ENCODE data around the gene FARS2.
A peak's percentile ranks its signal among the peaks of the same experiment; 100 is the strongest.

FARS2 gene

DNA sequence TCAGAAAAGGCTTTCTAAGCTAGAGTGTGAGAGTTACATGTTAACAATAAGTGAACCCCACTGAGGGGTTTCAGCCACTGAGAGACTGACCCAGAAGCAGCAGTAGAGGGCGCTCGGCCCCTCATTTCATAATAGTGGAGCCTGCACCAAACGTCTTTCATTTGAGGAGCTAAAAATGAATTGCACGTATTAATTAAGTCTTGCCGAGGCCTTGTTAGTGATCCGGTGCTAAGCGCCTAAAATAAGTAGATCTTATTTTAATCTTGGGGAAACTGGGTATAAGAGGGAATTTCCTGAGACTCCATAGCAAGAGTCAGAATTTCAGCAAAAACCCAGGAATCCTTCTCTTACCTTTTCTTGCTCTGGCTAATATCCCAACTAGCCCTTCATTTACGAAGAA, 209.7 kb downstream of the FARS2 start:
- Histone ChIP-seq H3K36me3 (no peaks in the 10 kb centered on the region), H3K4me3 (ENCODE audit: low read depth in 1 of 2, low read length in 1 of 2) (no peak overlapping the region), H3K27me3 (no peaks in the 10 kb centered on the region), H3K9me3 (no peaks in the 10 kb centered on the region), H3K4me1 (ENCODE audit: control insufficient read depth in 1 of 2, insufficient read depth in 1 of 2, low read depth in 1 of 2, low read length in 1 of 2) (no peaks in the 10 kb centered on the region), H3K27ac (no peak overlapping the region)
- TF ChIP-seq, protein P1, sequence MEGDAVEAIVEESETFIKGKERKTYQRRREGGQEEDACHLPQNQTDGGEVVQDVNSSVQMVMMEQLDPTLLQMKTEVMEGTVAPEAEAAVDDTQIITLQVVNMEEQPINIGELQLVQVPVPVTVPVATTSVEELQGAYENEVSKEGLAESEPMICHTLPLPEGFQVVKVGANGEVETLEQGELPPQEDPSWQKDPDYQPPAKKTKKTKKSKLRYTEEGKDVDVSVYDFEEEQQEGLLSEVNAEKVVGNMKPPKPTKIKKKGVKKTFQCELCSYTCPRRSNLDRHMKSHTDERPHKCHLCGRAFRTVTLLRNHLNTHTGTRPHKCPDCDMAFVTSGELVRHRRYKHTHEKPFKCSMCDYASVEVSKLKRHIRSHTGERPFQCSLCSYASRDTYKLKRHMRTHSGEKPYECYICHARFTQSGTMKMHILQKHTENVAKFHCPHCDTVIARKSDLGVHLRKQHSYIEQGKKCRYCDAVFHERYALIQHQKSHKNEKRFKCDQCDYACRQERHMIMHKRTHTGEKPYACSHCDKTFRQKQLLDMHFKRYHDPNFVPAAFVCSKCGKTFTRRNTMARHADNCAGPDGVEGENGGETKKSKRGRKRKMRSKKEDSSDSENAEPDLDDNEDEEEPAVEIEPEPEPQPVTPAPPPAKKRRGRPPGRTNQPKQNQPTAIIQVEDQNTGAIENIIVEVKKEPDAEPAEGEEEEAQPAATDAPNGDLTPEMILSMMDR (IDR thresholded peaks at IDR 0.05) = peak; percentile 40

DNA sequence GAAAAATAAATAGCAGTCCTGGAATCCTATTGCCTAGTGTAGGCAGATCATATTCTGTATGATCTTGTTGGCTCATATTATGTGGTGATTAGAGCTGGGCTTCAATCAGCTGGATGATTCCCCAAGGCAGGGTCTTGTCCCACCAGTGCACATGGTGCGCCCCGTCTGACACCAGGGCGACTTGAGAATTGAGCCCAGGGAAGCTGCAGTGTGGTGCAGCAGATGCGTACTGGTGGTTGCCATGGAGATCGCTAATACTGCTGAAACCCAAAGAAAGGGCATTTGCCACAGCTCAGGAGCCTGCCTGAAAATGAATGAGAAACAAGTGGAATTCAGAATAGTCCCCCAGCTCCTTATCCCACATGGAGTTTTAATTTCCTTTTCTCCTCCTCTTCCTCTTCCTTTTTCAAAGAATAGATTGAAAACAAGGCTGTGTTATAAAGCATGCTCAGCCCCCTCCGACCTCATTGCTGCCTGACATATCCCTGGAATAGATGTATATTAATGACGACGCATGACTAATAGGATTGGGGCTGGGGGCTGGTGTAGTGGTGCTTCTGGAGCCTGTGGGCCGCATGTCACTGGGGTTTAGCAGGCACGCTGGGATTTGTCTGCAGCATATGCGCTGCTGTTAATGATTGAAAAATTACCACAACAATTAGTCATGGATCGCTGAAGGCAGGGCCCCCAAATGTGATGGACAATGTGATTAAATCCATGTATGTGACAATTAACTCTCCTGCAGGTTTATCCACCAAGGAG, 210.5 kb downstream of the FARS2 start:
- no peaks in the 10 kb centered on the region for H3K36me3 ChIP-seq
- no peaks in the 10 kb centered on the region for H3K9me3 ChIP-seq
- TF ChIP-seq, protein P1 (IDR thresholded peaks at IDR 0.05) = no peak
- no peaks in the 10 kb centered on the region for H3K27me3 ChIP-seq
- no peaks in the 10 kb centered on the region for H3K4me1 ChIP-seq (ENCODE audit: control insufficient read depth in 1 of 2, insufficient read depth in 1 of 2, low read depth in 1 of 2, low read length in 1 of 2)
- H3K27ac ChIP-seq = no peak overlapping the region
- no peak overlapping the region for H3K4me3 ChIP-seq (ENCODE audit: low read depth in 1 of 2, low read length in 1 of 2)

DNA sequence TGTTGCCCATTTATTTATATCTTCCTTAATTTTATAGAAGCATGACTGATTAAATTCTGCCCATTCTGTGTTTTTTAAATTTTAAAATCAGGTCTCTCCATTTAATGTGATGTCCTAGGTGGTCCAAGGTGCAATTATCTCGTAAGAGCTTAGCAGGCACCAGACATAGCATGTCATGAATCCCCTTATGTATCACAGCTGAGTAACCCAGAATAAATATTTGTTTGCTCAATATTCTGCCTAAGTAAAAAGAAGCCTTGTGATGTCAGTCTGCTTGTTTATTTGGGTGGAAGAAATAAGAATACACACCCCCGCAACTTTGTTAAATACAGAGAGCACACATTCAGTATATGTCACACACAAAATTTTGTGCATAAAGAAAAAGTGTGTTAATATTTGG, 211.3 kb downstream of the FARS2 start:
- H3K4me3 ChIP-seq (ENCODE audit: low read depth in 1 of 2, low read length in 1 of 2) = no peak overlapping the region
- no peaks in the 10 kb centered on the region for H3K27me3 ChIP-seq
- no peaks in the 10 kb centered on the region for H3K36me3 ChIP-seq
- TF ChIP-seq, protein P1 (IDR thresholded peaks at IDR 0.05) = no peak
- H3K4me1 ChIP-seq (ENCODE audit: control insufficient read depth in 1 of 2, insufficient read depth in 1 of 2, low read depth in 1 of 2, low read length in 1 of 2) = no peaks in the 10 kb centered on the region
- no peaks in the 10 kb centered on the region for H3K9me3 ChIP-seq
- H3K27ac ChIP-seq = no peak overlapping the region

DNA sequence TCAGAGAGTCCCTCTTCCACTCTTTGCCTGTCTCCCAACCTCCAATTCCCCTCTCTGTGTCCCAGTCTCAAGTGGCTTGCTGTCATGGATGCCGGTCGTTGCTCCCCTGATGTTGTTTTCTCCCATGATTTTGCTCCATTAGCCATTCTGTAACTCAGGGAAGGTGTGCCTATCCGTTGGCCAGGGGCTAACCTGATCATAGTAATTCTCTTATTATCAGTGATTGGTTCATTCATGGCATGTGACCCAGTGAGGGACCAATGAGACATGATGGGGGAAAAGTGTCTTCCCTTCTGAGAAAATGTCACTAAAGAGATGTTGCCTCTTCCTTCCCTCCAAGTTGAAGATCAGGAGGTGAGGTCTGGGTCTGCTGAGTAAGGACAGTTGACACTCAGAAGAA, 214.5 kb downstream of the FARS2 start:
- H3K36me3 ChIP-seq = no peaks in the 10 kb centered on the region
- H3K4me1 ChIP-seq (ENCODE audit: control insufficient read depth in 1 of 2, insufficient read depth in 1 of 2, low read depth in 1 of 2, low read length in 1 of 2) = no peaks in the 10 kb centered on the region
- H3K9me3 ChIP-seq = no peaks in the 10 kb centered on the region
- no peaks in the 10 kb centered on the region for H3K27me3 ChIP-seq
- TF ChIP-seq, protein P1 (IDR thresholded peaks at IDR 0.05) = no peak
- no peak overlapping the region for H3K4me3 ChIP-seq (ENCODE audit: low read depth in 1 of 2, low read length in 1 of 2)
- H3K27ac ChIP-seq = no peak overlapping the region

DNA sequence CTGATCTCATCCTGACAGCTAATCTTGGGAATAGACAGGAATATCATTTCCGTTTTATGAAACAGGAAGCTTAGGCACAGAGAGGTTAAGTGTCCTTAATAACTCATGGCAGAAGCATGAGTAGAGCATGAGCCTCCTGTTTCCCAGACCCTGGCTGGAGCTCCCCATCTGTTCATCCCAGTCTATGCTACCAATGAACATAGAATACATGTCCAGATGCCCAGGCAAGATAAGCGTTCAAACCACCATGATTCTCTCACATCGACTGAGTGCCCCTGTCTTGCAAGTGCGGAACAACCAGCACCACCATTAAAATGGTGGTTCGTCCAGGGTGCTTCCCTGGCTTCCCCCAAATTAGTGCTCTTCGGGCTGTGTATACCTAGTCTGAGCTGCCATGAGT, 217.1 kb downstream of the FARS2 start:
- no peaks in the 10 kb centered on the region for H3K4me1 ChIP-seq (ENCODE audit: control insufficient read depth in 1 of 2, insufficient read depth in 1 of 2, low read depth in 1 of 2, low read length in 1 of 2)
- TF ChIP-seq, protein P1 (IDR thresholded peaks at IDR 0.05) = no peak
- H3K9me3 ChIP-seq = no peaks in the 10 kb centered on the region
- H3K36me3 ChIP-seq = no peaks in the 10 kb centered on the region
- H3K27me3 ChIP-seq = no peaks in the 10 kb centered on the region
- no peak overlapping the region for H3K4me3 ChIP-seq (ENCODE audit: low read depth in 1 of 2, low read length in 1 of 2)
- H3K27ac ChIP-seq = no peak overlapping the region

Measured in neutrophil (primary cell).